Activated B cell treated with CpG ODN at 0.5 μM for 24 hours (primary cell): Measurements from ENCODE around the gene S100A6. TPM values are rescaled to one million over a fixed set of nuclear protein-coding genes. Genes with fewer than 3 reads are reported as not detected.

ENCODE experiments used
- ATAC-seq: fragments of 200-7000 bp; cut with Tn5 transposase; one replicate; pipeline ENCODE4 v1.10.0; 2021; ENCODE audit warnings: low read depth, mild to moderate bottlenecking, moderate library complexity
- CTCF ChIA-PET: fragments of 350-600 bp; sonication (Branson Sonifier 250); formaldehyde crosslinking; loops from one replicate; lab custom pipeline; 2021; ENCODE audit warnings: antibody characterized with exemption; lab: Charles Lee
- POLR2A ChIA-PET: fragments of 350-600 bp; sonication (Branson Sonifier 250); formaldehyde crosslinking; loops from one replicate; lab custom pipeline; 2021; ENCODE audit warnings: antibody characterized with exemption; lab: Charles Lee
- DNase-seq: peaks from one replicate; pipeline ENCODE4 v3.0.0; 2022
- H3K27ac Mint-ChIP-seq: one replicate; pipeline ENCODE4 v1.8.0; 2020; ENCODE audit warnings: mixed read lengths
- H3K27me3 Mint-ChIP-seq: one replicate; pipeline ENCODE4 v1.8.0; 2021; ENCODE audit warnings: mixed read lengths
- H3K36me3 Mint-ChIP-seq: one replicate; pipeline ENCODE4 v1.8.0; 2021; ENCODE audit warnings: low read depth, mixed read lengths
- H3K4me1 Mint-ChIP-seq: one replicate; pipeline ENCODE4 v1.8.0; 2021; ENCODE audit warnings: mixed read lengths
- H3K4me3 Mint-ChIP-seq: one replicate; pipeline ENCODE4 v1.8.0; 2020; ENCODE audit warnings: mild to moderate bottlenecking, mixed read lengths
- H3K9me3 Mint-ChIP-seq: one replicate; pipeline ENCODE4 v1.8.0; 2020; ENCODE audit warnings: mixed read lengths
- intact Hi-C: fragments of 100-400 bp; cut with micrococcal nuclease; formaldehyde crosslinking; loops from one replicate; pipeline ENCODE4 v1.15.1; 2024
- total RNA-seq: library from RNA; stranded (reverse); gene quantifications from 2 replicates; pipeline ENCODE4 v1.2.3, GENCODE V29; 2022
- TF ChIP-seq, protein P1 (sequence below): fragments of 200-600 bp; IDR thresholded peaks from one replicate; pipeline ENCODE4 v1.8.0; 2022; ENCODE audit warnings: antibody characterized with exemption, mild to moderate bottlenecking

Gene S100A6
- total RNA-seq, 1 donor from 2014 or later, result 166 TPM

DNA sequence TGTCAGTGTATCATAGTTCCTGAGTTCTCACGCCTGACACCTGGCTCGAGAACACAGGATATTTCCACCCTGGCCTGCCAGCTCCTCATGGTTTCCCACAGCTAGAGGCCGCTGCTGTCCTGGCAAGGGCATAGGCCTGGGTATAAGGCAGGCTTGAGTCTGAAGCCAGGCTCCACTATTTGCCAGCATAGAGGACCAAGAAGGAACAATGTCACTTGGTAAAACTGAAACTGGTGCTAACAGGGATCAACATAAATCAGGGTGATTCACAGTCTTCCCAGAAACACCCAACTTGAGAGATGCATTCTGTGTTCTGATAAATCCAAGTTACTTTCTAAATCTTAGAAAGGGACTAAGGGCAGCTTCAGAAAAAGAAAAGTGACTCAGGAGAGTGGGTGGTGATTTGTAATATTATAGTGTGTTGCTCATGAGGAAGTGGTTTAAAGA lies 36.8 kb upstream of the S100A6 start:
- TF ChIP-seq, protein P1, sequence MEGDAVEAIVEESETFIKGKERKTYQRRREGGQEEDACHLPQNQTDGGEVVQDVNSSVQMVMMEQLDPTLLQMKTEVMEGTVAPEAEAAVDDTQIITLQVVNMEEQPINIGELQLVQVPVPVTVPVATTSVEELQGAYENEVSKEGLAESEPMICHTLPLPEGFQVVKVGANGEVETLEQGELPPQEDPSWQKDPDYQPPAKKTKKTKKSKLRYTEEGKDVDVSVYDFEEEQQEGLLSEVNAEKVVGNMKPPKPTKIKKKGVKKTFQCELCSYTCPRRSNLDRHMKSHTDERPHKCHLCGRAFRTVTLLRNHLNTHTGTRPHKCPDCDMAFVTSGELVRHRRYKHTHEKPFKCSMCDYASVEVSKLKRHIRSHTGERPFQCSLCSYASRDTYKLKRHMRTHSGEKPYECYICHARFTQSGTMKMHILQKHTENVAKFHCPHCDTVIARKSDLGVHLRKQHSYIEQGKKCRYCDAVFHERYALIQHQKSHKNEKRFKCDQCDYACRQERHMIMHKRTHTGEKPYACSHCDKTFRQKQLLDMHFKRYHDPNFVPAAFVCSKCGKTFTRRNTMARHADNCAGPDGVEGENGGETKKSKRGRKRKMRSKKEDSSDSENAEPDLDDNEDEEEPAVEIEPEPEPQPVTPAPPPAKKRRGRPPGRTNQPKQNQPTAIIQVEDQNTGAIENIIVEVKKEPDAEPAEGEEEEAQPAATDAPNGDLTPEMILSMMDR, result no peak
- Mint-ChIP-seq H3K9me3 (no peaks in the 10 kb centered on the region), H3K27me3 (peaks cover 8% of the 10 kb centered on the region), H3K27ac (peak overlapping the region; percentile 79), H3K4me3 (no peak overlapping the region), H3K36me3 (no peaks in the 10 kb centered on the region), H3K4me1 (peaks cover 27% of the 10 kb centered on the region)
- ChIA-PET POLR2A (interaction anchor here (0.6 to 4.7 kb wide), 18 partner anchors 26 to 418 kb away, joined by 3 to 65 read pairs (median 6); partner anchors contain the start of genes CHTOP, ILF2, INTS3 and S100A1), CTCF (interaction anchor here (0.6 to 6.3 kb wide), 31 partner anchors 9 to 414 kb away, joined by 3 to 119 read pairs (median 6); partner anchors contain the start of genes CHTOP, ILF2, NPR1 and RAB13)
- intact Hi-C loops, result loop anchor here (1.0 to 5.0 kb wide), 9 partner anchors 26 to 700 kb away; partner anchors contain the start of genes CHTOP, HAX1, RAB13 and S100A13
- peak; percentile 53 for DNase-seq
- peak; percentile 93 for ATAC-seq

DNA sequence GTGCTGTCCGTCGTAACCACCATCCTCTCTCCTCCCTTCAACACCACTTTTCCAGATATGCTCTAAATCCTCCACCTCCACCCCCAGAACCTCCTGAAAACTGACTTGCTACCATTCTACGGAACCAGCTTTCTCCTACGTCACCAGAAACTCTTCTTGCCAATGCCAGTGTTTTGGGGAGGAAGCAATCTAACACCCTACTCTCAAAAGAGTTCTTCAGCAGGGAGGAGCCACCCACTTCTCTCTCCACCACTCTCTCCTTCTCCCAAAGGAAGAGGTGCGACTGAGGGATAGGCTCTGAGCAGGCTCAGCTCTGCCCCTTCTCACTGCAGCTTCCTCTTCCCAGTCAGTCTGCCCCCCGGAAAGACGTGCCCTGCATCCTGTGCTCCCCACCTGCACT lies 35.9 kb upstream of the S100A6 start:
- H3K4me3 Mint-ChIP-seq, result no peak overlapping the region
- H3K27me3 Mint-ChIP-seq, result peaks cover 6% of the 10 kb centered on the region
- TF ChIP-seq, protein P1, result no peak
- ATAC-seq (no peak), DNase-seq (no peak)
- no peaks in the 10 kb centered on the region for H3K36me3 Mint-ChIP-seq
- H3K9me3 Mint-ChIP-seq, result no peaks in the 10 kb centered on the region
- ChIA-PET POLR2A (interaction anchor here (1.3 to 4.7 kb wide), 12 partner anchors 27 to 156 kb away, joined by 3 to 65 read pairs (median 6); partner anchors contain the start of genes CHTOP, ILF2, INTS3 and S100A13), CTCF (interaction anchor here (1.0 to 6.3 kb wide), 24 partner anchors 8 to 415 kb away, joined by 3 to 119 read pairs (median 8); partner anchors contain the start of genes CHTOP, ILF2, NPR1 and RAB13)
- peaks cover 31% of the 10 kb centered on the region for H3K4me1 Mint-ChIP-seq
- intact Hi-C loops, result loop anchor here (1.0 to 5.0 kb wide), 9 partner anchors 27 to 701 kb away; partner anchors contain the start of genes CHTOP, HAX1, RAB13 and S100A13
- H3K27ac Mint-ChIP-seq, result no peak overlapping the region

DNA sequence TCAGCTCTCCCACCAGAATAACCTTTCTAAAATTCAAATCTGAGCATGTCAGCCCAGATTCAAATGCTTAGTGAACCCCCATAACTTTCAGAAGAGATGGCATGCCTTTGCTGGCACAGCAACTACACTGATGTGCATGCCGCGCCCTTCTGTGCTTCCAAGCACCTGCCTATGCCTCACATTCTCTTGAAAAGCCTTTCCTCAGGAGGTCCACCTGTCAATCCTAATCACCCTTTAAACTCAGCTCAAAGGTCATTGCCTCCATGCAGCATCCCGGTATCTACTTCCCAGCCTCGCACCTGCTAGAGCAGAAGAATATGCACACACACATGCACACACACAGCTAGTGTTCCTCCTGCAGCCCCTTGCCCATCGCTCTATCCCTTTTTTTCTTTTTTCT lies 35.1 kb upstream of the S100A6 start:
- DNase-seq, result no peak
- ATAC-seq, result no peak
- ChIA-PET CTCF (interaction anchor here (0.7 to 6.3 kb wide), 9 partner anchors 25 to 179 kb away, joined by 3 to 119 read pairs (median 9); partner anchors contain the start of genes CHTOP, S100A1, S100A13 and S100A4), POLR2A (interaction anchor here (0.6 to 4.7 kb wide), 4 partner anchors 20 to 63 kb away, joined by 4 to 65 read pairs (median 24); partner anchors contain the start of genes CHTOP and S100A6)
- no peak overlapping the region for H3K4me3 Mint-ChIP-seq
- H3K36me3 Mint-ChIP-seq, result no peaks in the 10 kb centered on the region
- H3K9me3 Mint-ChIP-seq, result no peaks in the 10 kb centered on the region
- no peak overlapping the region for H3K27ac Mint-ChIP-seq
- TF ChIP-seq, protein P1, result no peak
- H3K27me3 Mint-ChIP-seq, result peaks cover 6% of the 10 kb centered on the region
- H3K4me1 Mint-ChIP-seq, result peaks cover 37% of the 10 kb centered on the region
- intact Hi-C loops, result loop anchor here (5.0 kb wide), 1 partner anchor 86 kb away; the partner anchor contains the start of gene SNAPIN

DNA sequence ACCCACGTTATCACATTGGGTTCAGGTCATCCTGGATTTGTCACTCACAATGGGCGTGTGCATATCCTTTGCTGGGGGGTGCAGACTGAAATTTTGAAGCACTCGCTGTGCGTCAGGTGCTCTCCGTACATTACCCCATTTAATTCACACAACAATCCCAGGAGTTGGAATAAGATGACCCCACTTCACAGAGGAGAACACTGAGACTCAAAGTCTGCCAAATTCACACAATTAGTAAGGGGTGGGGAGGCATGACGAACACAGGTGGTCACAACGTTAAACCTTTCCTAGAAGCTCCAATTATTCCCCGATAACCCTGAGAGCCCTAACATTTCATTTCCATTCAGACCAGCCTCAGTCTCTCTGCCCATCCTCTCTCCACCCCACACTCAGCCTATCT lies 33.7 kb upstream of the S100A6 start:
- H3K4me3 Mint-ChIP-seq, result no peak overlapping the region
- CTCF ChIA-PET, result interaction anchor here (1.2 to 6.3 kb wide), 8 partner anchors 24 to 181 kb away, joined by 3 to 119 read pairs (median 8); partner anchors contain the start of genes CHTOP, S100A4 and S100A6
- H3K27ac Mint-ChIP-seq, result no peak overlapping the region
- peaks cover 48% of the 10 kb centered on the region for H3K4me1 Mint-ChIP-seq
- H3K27me3 Mint-ChIP-seq, result peaks cover 6% of the 10 kb centered on the region
- POLR2A ChIA-PET, result interaction anchor here (1.9 to 3.9 kb wide), 2 partner anchors 24 to 36 kb away, joined by 10 to 44 read pairs; partner anchors contain the start of genes S100A4 and S100A6
- no peak for ATAC-seq
- DNase-seq, result no peak
- TF ChIP-seq, protein P1, result no peak
- no peaks in the 10 kb centered on the region for H3K36me3 Mint-ChIP-seq
- intact Hi-C loops, result no loop called here
- H3K9me3 Mint-ChIP-seq, result no peaks in the 10 kb centered on the region
